ENCODE results near the gene ZNF507.
"Not testable (repeated sequence)": the region's sequence is repeated elsewhere in the genome, so short reads cannot be mapped to it uniquely, and the experiment has no call there.

Gene ZNF507

DNA sequence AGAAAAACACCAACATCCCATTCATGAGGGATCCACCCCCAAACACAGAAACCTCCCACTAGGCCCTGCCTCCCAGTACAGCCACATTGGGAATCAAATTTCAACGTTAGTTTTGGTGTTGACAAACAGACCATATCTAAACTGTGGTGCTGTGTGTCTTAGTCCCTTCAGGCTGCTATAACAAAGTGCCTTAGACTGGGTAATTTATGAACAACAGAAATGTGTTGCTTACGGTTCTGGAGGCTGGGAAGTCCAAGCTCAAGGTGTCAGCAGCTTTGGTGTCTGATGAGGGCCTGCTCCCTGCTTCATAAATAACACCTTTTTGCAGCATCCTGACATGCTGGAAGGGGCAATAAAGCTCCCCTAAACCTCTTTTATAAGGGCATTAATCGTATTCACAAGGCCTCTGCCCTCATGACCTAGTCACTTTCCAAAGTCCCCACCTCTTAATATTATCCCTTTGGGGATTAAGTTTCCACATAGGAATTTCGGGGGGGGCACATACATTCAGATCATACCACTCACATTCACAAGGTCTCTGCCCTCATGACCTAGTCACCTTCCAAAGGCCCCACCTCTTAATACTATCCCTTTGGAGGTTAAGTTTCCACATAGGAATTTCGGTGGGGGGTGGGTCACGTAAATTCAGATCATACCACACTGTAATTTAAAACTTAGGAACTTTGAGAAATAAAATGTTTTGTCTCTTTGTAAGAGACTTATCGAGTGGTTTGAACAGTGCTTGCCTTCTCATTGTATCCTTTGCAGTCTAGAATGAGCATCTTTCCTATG, 27.5 kb downstream of the ZNF507 start:
- no peak for DNase-seq

DNA sequence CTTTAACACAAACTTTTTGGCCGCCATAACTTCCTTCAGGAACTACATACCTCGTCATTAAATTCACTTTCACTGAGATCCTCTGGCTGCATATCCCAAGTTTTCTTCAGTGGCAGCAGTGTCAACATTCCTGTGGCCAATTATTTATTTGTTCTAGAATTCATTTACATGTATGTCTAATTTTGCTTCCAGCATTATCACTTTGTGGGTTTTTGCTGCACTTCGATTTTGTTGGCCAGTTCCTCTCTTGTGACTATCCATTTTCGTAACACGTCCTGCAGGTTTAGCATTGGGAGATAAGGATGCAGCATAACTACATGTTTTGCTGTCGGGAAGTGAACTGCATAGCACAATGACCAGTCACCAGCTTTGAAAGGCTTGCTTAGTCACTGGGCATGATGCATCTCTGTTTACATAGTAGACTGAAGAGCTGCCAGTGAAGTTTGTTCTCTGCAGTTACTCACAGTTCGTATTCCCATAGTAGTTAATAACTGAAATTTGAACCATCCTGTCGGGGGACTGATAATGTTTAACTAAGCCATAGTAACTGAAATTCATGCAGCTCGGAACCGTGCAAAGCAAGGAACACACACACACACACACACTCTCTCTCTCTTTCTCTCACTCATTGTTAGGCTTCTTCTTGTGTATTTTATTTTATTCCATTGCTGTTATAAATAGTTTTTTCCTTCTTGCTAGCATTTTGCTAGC, 28.3 kb downstream of the ZNF507 start:
- DNase-seq: no peak

DNA sequence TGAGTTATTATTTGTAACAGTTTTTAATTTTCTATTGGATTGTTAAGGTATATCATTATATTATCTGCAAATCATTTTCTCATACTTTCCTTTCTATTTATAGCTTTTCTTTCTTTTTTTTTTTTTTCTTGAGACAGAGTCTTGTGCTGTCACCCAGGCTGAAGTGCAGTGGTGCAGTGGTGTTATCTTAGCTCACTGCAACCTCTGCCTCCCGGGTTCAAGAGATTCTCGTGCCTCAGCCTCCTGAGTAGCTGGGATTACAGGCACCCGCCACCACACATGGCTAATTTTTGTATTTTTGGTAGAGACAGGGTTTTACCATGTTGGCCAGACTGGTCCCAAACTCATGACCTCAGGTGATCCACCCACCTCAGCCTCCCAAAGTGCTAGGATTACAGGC, 29.0 kb downstream of the ZNF507 start:
- DNase-seq: not testable (repeated sequence)

DNA sequence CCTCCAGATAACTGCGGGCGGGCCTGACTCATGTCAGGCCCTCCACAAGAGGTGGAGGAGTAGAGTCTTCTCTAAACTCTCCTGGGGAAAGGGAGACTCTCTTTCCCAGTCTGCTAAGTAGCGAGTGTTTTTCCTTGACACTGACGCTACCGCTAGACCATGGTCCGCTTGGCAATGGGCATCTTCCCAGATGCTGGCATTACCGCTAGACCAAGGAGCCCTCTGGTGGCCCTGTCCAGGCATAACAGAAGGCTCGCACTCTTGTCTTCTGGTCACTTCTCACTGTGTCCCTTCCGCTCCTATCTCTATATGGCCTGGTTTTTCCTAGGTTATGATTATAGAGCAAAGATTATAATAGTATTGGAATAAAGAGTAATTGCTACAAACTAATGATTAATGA, 31.7 kb downstream of the ZNF507 start:
- not testable (repeated sequence) for DNase-seq

DNA sequence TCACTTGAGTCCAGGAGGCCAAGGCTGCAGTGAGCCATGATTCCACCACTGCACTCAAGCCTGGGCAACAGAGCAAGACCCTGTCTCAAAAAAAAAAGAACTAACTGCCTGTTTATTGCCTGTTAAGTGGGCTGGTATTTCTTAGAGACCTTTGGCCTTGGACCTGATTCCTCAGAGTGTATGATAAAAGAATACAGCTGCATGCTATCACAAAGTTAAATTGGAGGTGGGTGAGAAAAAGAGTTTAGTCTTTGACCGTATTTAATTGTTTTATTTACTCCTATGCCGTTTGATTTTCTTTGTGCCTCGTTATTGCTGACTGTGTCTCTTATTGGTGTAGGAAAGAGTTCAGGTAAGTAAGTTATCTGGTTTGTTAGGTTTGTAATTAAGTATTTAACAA, 34.9 kb downstream of the ZNF507 start:
- no peak for DNase-seq

DNA sequence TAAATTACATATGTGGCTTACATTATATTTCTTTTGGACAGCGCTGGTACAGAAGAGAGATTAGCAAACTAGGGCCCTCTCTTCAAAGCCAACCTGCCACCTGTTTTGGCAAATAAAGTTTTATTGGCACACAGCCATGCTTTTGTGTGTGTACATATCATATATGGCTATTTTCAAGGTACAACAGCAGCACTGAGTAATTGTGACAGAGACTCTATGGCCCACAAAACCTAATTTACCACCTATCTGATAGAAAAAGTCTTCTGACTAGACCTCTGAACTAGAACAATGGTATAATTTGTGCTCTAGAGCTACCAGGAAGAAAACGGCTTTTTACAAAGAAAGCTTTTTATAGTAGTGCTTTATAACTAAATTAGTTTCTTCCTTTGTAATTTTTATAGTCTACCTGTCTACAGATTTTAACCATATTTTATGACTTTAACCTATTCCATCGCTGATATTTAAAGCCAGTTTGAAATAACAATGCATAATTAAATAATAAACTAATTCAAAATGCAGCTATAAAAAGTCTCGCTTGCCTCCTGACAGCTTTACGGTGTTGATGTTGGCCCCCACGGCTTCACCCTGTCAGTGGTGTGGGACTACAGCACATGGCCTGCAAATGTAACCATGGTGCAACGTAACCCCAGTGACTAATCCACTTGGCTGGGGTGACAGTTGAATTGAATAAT, 42.4 kb downstream of the ZNF507 start:
- no peak for DNase-seq

DNA sequence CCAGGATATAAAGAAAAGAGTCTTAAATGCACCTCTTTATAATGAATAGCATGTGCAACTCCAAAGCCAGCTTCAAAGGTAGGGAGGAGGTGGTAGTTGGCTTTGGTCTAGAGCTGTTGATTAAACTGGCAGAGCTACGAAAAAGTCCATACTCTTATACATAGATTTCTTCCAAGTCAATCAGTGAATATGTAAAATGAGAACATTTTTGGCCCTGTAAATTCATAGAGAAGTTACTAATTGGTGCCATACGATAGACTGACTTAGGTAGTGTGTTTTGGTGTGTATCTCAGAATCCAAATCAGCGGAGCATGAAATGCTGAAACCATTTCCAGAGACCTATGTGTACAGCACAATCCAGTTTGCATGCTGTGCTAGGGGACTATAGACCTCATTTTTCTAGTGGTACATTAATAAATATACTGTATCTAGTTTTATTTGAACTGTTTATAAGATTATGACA, 43.0 kb downstream of the ZNF507 start:
- DNase-seq: no peak

DNA sequence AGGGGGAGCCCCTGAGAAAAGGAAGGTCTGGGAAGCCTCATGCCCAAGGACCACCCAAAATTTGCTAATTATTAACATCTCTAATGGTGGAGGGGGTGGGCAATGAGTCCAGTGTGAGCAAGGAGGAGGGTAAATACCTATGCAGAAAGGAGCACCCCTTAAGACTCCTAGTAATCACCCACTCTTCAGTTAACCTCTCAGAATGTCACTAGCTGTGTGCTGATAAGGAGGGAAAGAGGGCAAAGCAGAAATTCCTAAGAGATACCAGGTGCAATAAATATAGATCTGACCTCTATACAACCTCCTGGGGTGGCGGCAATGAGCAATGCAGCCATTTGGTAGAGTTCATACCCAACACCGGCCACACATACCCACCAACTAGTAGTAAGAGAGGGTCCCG, 47.5 kb downstream of the ZNF507 start:
- no peak for DNase-seq

DNA sequence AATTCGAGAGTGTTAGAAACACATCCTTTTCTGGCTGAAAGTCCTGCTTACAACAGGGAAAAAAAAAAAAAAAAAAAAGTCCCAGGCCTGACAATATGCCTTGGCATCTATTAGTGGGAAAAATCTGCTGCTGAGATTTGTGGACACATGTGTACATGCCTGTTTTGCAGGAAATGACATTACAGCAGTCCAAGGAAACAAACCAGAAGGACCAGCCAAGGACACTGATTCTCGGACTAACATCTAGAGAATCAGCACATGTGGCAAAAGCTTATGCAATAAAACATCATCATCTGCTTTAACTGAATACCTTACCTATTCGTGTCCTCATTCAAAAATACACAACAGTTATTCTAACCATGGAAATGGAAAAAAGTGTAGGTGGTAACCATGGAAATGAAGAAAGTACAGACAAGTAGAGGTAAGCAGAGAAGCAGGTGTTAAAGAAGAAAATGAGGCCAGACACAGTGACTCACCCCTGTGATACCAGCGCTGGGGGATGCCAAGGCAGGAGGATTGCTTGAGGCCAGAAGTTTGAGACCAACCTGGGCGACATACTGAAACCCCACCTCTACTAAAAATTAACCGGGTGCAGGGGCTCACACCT, 50.7 kb downstream of the ZNF507 start:
- DNase-seq: no peak

DNA sequence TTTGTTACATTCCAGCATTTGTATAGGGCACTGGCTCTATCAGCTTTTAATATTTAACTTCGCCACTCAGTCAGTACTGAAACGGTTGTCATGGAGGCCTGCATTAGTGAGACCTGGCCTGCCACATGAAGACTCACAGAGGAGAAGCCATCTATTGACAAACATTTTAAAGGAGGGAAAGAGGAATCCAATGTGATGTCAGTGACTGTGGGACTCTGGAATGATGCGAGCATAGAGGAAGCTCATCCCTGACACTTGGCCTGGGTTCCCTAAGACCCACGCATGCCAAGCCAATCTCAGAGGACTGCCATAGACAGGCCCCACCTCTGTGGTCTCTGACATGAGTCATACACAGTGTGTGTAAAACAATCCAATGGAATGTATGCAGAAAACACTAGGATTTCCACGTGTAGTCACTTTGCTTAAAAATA, 52.3 kb downstream of the ZNF507 start:
- DNase-seq: no peak

DNA sequence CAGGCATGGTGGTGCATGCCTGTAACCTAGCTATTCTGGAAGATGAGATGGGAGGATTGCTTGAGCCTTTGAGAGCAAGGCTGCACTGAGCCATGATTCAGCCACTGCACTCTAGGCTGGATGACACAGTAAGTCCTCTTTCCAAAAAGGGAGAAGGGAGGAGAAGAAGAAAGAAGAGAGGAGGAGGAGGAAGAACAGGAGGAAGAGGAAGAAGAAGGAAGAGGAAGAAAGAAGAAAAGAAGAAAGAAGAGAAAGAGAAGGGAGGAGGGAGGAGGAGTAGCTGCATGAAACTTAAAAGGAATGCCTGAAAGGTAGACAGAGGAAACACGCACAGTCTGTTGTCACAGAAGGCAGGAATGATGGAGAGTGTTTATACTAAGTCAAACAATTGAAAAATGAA, 56.6 kb downstream of the ZNF507 start:
- no peak for DNase-seq

DNA sequence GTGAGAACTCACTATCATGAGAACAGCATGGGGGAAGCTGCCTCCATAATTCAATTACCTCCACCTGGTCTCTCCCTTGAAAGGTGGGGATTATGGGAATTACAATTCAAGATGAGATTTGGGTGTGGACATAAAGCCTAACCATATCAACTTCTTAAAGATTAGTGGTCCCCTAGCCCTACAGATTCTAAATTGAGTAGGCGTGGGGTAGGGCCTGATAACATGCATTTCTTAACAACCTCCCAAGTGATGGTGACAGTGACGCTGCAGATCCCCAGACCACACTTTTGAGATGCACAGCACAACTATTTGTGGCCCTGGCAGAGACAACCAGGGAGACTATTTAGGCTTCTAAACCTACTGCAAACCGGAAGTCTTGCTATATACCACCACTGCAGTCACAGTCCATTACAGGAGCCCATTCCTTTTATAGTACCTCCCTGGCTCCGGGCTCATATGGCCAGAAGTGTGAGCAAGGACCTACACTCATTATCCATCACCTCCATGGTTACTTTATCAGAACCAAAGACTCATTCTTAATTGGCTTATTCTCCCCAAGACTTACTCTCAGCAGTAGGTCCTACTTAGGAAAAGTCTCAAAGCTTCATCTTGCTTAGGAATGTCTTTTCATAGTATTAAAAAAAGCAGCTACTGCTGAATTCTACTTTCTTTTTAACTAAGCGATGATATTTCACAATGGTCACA, 58.0 kb downstream of the ZNF507 start:
- DNase-seq: no peak

DNA sequence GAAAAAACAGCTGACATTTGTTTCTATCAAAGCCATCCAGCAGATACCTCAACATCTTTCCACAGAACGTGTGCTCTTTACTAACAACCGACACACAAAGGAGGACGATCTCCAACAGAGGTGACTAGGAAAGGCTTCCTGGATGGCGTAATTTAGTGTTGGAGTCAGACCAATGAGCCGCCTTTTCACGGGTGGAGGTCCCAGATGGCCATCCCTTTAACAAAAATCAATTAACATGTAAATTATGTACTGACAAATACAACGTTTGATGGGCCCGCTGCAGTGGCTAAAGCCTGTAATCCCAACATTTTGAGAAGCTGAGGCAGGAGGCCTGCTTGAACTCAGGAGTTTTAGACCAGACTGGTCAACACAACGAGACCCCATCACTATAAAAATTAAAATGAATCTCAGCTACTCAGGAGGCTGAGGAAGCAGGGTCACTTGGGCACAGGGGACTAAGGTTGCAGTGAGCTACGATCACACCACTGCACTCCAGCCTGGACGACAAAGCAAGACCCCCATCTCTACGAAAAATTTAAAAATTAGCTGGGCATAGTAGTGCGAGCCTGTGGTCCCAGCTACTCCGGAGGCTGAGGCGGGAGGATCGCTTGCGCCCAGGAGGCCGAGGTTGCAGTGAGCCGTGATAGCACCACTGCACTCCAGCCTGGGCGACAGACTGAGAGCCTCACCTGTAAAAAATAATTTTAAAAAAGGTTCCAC, 59.0 kb downstream of the ZNF507 start:
- no peak for DNase-seq

DNA sequence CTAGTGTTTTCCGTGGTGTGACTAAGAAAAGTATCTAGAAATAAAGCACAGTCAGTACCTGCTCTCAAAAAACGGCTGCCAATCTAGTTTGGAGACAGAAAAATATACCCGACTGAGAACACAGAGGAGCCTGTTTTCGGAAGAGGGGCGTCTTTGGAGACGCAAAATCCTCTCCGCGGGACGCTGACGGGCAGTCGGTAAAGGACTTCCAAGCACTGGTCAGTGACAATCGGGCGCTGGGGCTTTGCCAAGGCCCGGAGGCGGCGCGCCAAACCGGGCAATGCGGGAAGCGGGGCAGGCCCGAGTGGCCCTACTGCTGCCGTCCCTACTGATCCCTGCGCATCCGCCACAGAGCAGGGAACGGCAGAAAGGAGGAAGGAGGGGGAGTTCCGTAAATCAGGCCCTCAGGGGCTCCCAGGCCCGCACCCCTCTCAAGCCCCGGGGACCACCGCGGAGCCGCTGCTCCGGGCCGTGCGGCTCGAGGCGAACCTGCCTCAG, 59.6 kb downstream of the ZNF507 start:
- DNase-seq: no peak

DNA sequence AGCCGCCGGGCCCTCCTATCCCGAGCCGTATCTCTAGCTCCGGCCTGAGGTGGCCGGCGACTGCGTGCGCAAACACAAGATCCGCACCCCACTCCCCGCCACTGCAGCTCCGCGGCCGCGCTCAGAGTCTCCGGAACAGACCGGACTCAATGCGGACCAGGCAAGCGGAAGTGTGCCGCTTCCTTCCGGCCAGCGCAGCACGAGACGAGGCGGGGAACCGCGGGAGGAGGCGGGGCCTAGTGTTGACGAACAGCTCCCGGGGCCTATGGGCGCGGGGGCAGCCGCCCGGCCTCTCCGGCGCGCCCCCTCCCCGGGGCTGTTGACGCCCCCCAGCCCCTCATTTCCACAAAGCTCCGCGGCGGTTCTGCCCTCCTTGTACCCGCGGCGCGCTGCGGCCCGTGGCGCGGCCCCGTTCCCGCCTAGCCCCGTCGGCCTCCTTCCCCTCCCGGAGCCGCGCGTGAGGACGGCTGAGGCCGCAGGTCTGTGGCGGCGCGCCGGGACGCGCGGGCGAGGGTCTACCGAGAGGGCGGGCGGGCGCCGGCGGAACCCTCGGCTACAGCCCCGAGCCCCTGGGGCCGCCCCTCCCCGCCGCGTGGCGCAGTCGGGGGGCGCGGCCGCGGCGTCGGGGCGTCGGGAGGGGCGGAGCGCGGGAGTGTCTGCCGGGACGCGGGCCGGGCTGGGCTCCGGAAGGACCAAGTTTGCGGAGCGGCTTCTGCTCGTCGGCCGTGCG, 60.2 kb downstream of the ZNF507 start, which contains the start of gene DPY19L3:
Gene DPY19L3 (plus strand): TSS at position 340 of the 730 bp plus-strand sequence. CDS start 2,484 bp downstream, outside the sequence.
- no peak for DNase-seq

DNA sequence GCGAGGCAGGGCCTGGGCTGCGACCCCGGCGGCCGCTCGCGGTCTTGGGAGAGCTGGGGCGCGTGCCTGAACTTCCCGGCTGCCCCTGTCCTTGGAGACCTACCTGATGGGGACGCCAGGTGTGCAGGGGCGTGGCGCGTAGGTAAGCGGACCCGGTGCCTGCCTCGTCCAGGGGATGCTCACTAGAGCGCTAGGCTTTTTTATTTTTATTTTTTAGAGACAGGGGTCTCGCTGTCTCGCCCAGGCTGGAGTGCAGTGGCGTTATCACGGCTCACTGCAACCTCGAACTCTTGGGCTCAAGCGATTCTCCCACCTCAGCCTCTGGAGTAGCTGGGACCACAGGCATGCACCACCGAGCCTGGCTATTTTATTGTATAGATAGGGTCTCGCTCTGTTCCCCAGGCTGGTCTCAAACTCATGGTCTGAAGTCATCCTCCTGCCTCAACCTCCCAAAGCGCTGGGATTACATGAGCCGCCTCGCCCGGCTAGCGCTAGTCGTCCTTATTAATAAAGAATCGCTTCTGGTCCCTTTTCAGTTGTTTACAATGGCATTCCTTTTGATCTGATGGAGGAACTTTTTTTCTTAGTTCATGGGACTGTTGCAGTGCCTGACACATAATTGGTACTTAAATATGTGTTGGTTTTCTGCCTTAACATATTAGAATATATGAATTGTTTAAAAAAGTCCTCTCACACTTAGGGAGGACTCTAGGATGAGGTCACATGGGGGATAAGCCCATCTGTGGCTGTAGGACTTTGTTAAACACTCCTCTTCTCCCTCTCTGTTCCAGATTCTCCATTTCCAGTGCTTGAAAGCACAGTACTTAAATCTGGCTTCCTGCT, 61.0 kb downstream of the ZNF507 start:
- no peak for DNase-seq

DNA sequence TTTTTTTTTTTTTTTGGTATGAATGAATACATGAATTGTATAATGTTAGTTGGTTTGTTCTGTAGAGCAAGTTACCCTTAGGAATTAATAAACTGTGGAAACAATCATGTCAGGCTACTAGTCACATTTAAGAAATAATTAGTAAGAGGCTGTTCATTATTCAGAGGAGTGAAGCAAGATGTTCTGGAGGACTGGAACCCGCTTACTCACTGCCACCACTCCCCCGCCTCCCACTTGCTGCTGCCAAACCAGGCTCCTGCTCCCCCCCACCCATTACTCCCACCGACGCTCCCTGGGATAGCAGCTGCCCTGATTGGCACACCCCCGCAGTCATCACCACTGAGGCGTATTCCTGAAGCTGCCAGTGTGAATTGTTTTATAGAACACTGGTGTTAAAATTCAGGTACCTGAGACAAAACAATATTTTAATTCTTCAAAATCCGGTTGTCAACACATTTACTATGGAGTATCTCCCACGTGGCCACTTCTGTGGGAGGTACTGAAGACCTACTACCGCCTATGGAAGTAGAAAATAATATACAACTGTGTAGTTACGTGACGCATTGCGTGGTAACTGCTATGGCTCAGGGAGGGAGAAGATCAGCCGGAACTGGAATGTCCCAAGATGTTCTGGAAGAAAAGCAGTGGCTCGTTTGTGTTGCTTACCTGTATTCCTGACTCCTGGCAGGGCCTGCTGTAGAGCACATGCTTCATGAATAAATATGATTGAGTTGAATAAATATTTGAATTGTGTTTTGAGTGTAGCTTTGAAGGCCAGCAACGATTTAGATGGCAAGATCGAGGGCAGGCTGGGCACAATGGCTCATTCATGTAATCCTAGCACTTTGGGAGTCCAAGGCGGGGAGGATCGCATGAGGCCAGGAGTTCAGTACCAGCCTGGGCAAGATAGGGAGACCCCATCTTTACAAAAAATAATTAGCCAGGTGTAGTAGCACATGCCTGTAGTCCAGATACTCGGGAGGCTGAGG, 61.9 kb downstream of the ZNF507 start:
- no peak for DNase-seq

DNA sequence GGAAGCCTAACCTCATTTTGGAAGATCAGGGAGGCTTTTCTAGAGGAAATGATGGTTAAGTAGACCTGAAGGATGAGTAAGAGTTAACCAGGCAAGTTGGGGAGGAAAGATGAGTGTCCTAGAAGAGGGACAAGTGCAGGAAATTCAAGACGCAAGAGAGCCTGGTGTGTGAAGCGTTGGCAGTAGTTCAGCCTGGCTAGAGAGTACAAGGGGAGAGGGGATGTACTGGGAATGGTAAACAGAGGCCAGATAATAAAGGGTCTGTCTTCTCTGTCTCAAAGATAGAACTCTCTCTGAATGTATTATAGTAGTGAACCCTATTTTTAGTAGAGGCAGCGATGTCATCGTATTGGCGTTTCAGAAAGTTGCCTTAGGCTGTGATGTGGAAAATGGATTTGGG, 69.8 kb downstream of the ZNF507 start:
- DNase-seq: no peak

DNA sequence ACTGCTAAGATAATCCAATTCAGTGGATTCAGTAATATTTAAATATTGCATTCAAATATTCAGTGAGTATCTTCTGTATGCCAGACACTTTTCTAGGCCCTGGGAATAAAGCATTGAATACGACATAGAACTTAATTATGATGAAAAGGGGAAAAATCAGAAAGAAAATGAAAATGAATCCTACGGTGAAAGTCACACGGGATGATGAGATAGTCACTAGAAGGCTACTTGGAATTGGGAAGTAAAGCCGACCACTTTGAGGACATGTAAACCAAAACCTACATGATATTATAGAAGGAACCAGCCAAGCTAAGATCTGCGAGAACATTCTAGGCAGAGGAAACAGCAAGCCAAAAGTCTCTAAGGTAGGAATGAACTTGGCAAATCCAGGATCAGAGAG, 70.3 kb downstream of the ZNF507 start:
- DNase-seq: no peak
